ENCODE measurements around the gene PJA1.

The PJA1 gene

GRCh38 chrX:69172937-69173336, 7.7 kb upstream of the PJA1 start:
- no peak for DNase-seq (ENCODE audit: low spot score)
- no peak for TF ChIP-seq CTCF (IDR thresholded peaks at IDR 0.05; ENCODE audit: extremely low read depth, missing control alignments)

GRCh38 chrX:69170319-69170718, 5.1 kb upstream of the PJA1 start:
- DNase-seq (ENCODE audit: low spot score), result no peak
- no peak for TF ChIP-seq CTCF (IDR thresholded peaks at IDR 0.05; ENCODE audit: extremely low read depth, missing control alignments)

GRCh38 chrX:69163936-69164741, 1.1 kb downstream of the PJA1 start:
- DNase-seq (ENCODE audit: low spot score), result peak; percentile 73
- no peak for TF ChIP-seq CTCF (IDR thresholded peaks at IDR 0.05; ENCODE audit: extremely low read depth, missing control alignments)

- TF ChIP-seq CTCF (IDR thresholded peaks at IDR 0.05; ENCODE audit: extremely low read depth, missing control alignments), result no peak
- DNase-seq (ENCODE audit: low spot score), result no peak
Observed at GRCh38 chrX:69162361-69162865, 2.8 kb downstream of the PJA1 start.

GRCh38 chrX:69161786-69162349, 3.4 kb downstream of the PJA1 start:
- DNase-seq (ENCODE audit: low spot score), result no peak
- TF ChIP-seq CTCF (IDR thresholded peaks at IDR 0.05; ENCODE audit: extremely low read depth, missing control alignments), result no peak

- TF ChIP-seq CTCF (IDR thresholded peaks at IDR 0.05; ENCODE audit: extremely low read depth, missing control alignments), result no peak
- no peak for DNase-seq (ENCODE audit: low spot score)
Observed at GRCh38 chrX:69161371-69161770, 3.9 kb downstream of the PJA1 start.
